Kidney capillary endothelial cell (primary cell): ENCODE results near the gene CDC42SE1.

ENCODE experiments used
- DNase-seq: peaks from one replicate; pipeline ENCODE4 v3.0.0-alpha.2; 2018; ENCODE audit warnings: low spot score

The CDC42SE1 gene

DNA sequence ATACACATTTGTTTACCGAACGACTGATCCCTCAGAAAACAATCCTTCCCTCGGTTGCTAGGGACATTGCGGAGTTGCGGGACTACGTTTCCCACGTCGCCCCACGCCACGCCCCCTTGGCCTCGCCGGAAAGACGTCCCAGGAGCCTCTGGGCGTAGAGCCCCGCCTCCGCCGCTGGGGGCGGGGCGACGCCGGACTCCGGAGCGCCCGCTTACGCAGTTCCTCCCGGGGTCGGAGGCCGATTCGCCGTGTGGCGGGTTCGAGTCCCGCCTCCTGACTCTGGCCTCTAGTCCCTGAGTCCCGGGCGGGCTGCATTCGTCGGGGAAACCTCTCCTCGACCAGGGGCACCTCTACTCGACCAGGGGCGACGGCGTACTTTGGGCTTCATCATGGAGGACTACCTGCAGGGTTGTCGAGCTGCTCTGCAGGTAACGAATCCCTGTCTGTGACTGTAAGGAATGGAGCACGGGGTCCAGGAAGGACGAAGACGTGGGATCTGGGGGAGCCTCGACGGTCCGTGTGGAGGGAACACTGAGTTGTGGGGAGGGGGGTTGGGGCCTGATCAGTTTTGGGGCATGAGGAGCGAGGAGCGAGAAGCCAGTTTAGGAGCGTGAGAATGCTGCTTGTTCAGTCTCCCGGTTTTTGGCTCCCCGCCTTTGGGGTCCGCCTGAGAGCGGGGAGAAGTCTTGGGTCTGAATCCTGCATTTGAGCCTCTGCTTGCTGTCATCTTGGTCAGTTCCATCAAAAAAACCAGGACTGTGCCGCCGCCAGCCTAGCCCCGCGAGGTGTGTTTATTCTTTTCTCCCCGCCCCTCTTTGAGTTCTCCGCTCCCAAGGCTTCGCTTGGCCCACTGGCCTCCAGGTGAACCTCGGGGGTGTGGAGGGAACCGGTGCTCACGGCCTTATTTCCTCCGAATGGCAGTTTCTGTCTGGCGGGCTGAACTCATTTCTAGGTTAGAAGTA, 50.9 kb downstream of the CDC42SE1 start, which contains the start of gene PRUNE1:
PRUNE1 (plus strand) TSS at position 206 of the 962 bp plus-strand sequence; CDS start at position 390, 184 bp downstream.
- peak; percentile 98 for DNase-seq

DNA sequence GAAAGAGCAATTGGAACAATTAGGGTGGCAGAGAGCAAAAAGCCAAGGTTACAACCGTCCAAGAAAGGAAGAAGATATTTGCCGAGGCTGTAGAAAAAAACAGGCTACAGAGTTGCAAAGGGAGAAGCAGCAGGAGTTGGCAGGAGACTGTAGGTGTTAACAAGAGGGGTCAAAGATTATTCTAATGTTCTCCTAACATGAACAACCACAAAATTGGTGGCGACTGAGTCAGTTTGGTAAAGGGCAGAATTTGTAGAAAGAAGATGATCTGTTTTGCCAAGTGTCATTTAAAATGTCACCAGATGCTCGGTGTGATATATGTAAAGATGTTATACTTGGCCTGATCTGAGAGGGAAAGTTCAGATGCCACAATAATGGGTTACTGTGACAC, 51.6 kb downstream of the CDC42SE1 start:
- no peak for DNase-seq

DNA sequence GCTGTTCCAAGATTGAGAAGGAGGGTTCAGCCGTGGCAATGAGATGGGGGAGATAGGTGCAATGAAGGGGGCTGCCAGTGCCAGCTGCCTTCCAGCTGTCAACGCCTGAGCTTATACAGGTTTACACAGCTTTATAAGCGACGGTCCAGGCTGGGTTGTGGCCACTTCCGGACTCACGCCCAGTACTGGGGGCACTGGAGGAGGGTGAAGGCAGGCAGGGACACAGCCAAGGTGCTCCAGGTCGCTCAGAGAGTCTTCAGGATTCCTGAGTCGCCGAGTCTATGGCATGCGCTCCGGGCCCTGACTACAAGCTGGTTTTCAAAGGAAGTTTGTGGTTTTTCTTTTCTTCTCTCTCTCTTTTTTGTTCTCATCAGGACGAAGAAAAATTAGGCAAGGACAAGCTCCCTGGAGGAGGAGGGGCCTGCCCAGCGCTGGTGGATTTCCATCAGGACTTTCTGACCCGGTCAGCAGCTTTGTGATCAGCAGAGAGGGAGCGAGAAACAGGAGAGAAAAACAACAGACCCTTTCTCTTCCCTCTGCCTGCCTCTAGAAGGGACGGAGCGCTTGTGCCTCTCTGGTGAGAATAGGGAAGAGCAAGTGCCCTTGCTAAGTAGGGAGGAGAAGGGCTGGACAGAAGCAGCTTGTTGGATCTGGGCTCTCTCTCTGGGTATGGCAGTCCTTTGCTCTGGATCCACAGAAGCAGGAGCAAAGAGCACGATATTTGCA, 52.9 kb downstream of the CDC42SE1 start, which contains the start of gene MINDY1:
MINDY1 (minus strand) TSS at position 576 of the 726 bp plus-strand sequence. CDS start 4,285 bp downstream, outside the sequence.
- peak; percentile 64 for DNase-seq

GRCh38 chr1:151005729-151006319, 53.6 kb downstream of the CDC42SE1 start:
- no peak for DNase-seq

- no peak for DNase-seq
Measured at GRCh38 chr1:151003180-151003579, 56.2 kb downstream of the CDC42SE1 start.

GRCh38 chr1:151002611-151003010, 56.8 kb downstream of the CDC42SE1 start:
- no peak for DNase-seq

GRCh38 chr1:151002051-151002450, 57.4 kb downstream of the CDC42SE1 start:
- DNase-seq = no peak

GRCh38 chr1:151001602-151002001, 57.8 kb downstream of the CDC42SE1 start:
- no peak for DNase-seq
